ENCODE measurements around the gene PDCD1. TPM values are rescaled to one million over a fixed set of nuclear protein-coding genes. Genes with fewer than 3 reads are reported as not detected.
"Not testable (repeated sequence)": the region's sequence is repeated elsewhere in the genome, so short reads cannot be mapped to it uniquely, and the experiment has no call there.

PDCD1 gene
- total RNA-seq, 2 donors from 2014 or later: 0.38 TPM; not detected in 1

- DNase-seq (ENCODE audit: low spot score): no peak
- intact Hi-C loops (cut with DNase I): no loop called here
These were observed 23.5 kb upstream of the PDCD1 start for GRCh38 chr2:241882091-241882625.

GRCh38 chr2:241880311-241881073 lies 21.8 kb upstream of the PDCD1 start:
- no peak for DNase-seq (ENCODE audit: low spot score)
- intact Hi-C loops (cut with DNase I): no loop called here

- intact Hi-C loops (cut with DNase I): loop anchor here (5.0 to 10.0 kb wide), 3 partner anchors 105 to 155 kb away; partner anchors contain the start of gene GAL3ST2 (in 1 of the 2)
- no peak for DNase-seq (ENCODE audit: low spot score)
These were observed 20.6 kb upstream of the PDCD1 start for GRCh38 chr2:241879326-241879725.

GRCh38 chr2:241877989-241878970 lies 19.6 kb upstream of the PDCD1 start:
- peak; percentile 92 for DNase-seq (ENCODE audit: low spot score)
- intact Hi-C loops (cut with DNase I): loop anchor here (5.0 to 10.0 kb wide), 3 partner anchors 103 to 153 kb away; partner anchors contain the start of gene GAL3ST2 (in 1 of the 2)

- DNase-seq (ENCODE audit: low spot score): no peak
- intact Hi-C loops (cut with DNase I): loop anchor here (5.0 to 10.0 kb wide), 3 partner anchors 102 to 152 kb away; partner anchors contain the start of gene GAL3ST2 (in 1 of the 2)
These were observed 18.5 kb upstream of the PDCD1 start for GRCh38 chr2:241877197-241877685.

GRCh38 chr2:241876528-241877196 lies 18.0 kb upstream of the PDCD1 start:
- intact Hi-C loops (cut with DNase I): loop anchor here (5.0 to 10.0 kb wide), 3 partner anchors 102 to 152 kb away; partner anchors contain the start of gene GAL3ST2 (in 1 of the 2)
- no peak for DNase-seq (ENCODE audit: low spot score)

- intact Hi-C loops (cut with DNase I): loop anchor here (5.0 to 10.0 kb wide), 3 partner anchors 101 to 151 kb away; partner anchors contain the start of gene GAL3ST2 (in 1 of the 2)
- DNase-seq (ENCODE audit: low spot score): not testable (repeated sequence)
These were observed 17.2 kb upstream of the PDCD1 start for GRCh38 chr2:241875754-241876527.

- no peak for DNase-seq (ENCODE audit: low spot score)
- intact Hi-C loops (cut with DNase I): loop anchor here (10.0 kb wide), 2 partner anchors 100 to 150 kb away; partner anchors contain the start of gene GAL3ST2 (in 1 of the 2)
These were observed 15.7 kb upstream of the PDCD1 start for GRCh38 chr2:241874277-241874925.

GRCh38 chr2:241873803-241874110 lies 15.1 kb upstream of the PDCD1 start:
- intact Hi-C loops (cut with DNase I): loop anchor here (10.0 kb wide), 2 partner anchors 99 to 149 kb away; partner anchors contain the start of gene GAL3ST2 (in 1 of the 2)
- no peak for DNase-seq (ENCODE audit: low spot score)

GRCh38 chr2:241873081-241873802 lies 14.5 kb upstream of the PDCD1 start:
- no peak for DNase-seq (ENCODE audit: low spot score)
- intact Hi-C loops (cut with DNase I): loop anchor here (10.0 kb wide), 2 partner anchors 98 to 148 kb away; partner anchors contain the start of gene GAL3ST2 (in 1 of the 2)

GRCh38 chr2:241872313-241872642 lies 13.6 kb upstream of the PDCD1 start:
- intact Hi-C loops (cut with DNase I): loop anchor here (10.0 kb wide), 2 partner anchors 97 to 147 kb away; partner anchors contain the start of gene GAL3ST2 (in 1 of the 2)
- DNase-seq (ENCODE audit: low spot score): no peak

GRCh38 chr2:241871538-241872312 lies 13.0 kb upstream of the PDCD1 start:
- intact Hi-C loops (cut with DNase I): loop anchor here (10.0 kb wide), 2 partner anchors 97 to 147 kb away; partner anchors contain the start of gene GAL3ST2 (in 1 of the 2)
- DNase-seq (ENCODE audit: low spot score): no peak

- no peak for DNase-seq (ENCODE audit: low spot score)
- intact Hi-C loops (cut with DNase I): loop anchor here (10.0 kb wide), 2 partner anchors 96 to 146 kb away; partner anchors contain the start of gene GAL3ST2 (in 1 of the 2)
These were observed 12.2 kb upstream of the PDCD1 start for GRCh38 chr2:241870611-241871537.

- DNase-seq (ENCODE audit: low spot score): no peak
- intact Hi-C loops (cut with DNase I): loop anchor here (10.0 kb wide), 2 partner anchors 95 to 145 kb away; partner anchors contain the start of gene GAL3ST2 (in 1 of the 2)
These were observed 11.4 kb upstream of the PDCD1 start for GRCh38 chr2:241870081-241870541.
